ENCODE measurements around the gene MYO15B.

DNA sequence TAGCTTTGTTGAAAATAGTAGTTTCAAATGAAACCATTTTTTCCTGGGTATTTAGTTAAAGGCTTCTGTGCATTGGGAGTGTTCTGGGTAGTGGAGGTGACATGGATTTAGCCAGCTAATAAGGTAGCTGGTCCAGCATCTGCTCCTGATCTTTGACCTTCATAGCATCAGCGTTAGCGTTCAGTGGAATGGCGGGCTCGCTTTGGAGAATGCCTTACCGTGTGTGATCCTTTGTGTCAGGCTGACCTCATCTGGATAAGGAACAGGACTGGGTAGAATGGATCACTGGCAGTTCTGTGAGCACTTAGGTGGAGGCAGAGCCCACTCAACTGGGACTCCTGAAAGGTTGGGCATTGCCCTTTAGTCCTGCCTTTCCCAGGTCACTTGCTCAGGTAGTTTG lies 83.3 kb downstream of the MYO15B start:
- TF ChIP-seq, protein P1, sequence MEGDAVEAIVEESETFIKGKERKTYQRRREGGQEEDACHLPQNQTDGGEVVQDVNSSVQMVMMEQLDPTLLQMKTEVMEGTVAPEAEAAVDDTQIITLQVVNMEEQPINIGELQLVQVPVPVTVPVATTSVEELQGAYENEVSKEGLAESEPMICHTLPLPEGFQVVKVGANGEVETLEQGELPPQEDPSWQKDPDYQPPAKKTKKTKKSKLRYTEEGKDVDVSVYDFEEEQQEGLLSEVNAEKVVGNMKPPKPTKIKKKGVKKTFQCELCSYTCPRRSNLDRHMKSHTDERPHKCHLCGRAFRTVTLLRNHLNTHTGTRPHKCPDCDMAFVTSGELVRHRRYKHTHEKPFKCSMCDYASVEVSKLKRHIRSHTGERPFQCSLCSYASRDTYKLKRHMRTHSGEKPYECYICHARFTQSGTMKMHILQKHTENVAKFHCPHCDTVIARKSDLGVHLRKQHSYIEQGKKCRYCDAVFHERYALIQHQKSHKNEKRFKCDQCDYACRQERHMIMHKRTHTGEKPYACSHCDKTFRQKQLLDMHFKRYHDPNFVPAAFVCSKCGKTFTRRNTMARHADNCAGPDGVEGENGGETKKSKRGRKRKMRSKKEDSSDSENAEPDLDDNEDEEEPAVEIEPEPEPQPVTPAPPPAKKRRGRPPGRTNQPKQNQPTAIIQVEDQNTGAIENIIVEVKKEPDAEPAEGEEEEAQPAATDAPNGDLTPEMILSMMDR (IDR thresholded peaks at IDR 0.05; ENCODE audit: low read depth, low read length, poor library complexity, severe bottlenecking) = no peak
- no peak for TF ChIP-seq EZH2phosphoT487 (IDR thresholded peaks at IDR 0.05; ENCODE audit: borderline replicate concordance, low read length)

All from DOHH2 (cell line).